Measurements from ENCODE around the gene ABI3BP.

The ABI3BP gene

GRCh38 chr3:100708644-100708988 is 284.6 kb downstream of the ABI3BP start:
- peak overlapping the region; percentile 84 to 99 (median 96) for H3K27ac Mint-ChIP-seq
- H3K4me1 Mint-ChIP-seq: peaks cover 33% of the 10 kb centered on the region
- peaks cover 10% of the 10 kb centered on the region for H3K9me3 Mint-ChIP-seq
- TF ChIP-seq, protein P1, sequence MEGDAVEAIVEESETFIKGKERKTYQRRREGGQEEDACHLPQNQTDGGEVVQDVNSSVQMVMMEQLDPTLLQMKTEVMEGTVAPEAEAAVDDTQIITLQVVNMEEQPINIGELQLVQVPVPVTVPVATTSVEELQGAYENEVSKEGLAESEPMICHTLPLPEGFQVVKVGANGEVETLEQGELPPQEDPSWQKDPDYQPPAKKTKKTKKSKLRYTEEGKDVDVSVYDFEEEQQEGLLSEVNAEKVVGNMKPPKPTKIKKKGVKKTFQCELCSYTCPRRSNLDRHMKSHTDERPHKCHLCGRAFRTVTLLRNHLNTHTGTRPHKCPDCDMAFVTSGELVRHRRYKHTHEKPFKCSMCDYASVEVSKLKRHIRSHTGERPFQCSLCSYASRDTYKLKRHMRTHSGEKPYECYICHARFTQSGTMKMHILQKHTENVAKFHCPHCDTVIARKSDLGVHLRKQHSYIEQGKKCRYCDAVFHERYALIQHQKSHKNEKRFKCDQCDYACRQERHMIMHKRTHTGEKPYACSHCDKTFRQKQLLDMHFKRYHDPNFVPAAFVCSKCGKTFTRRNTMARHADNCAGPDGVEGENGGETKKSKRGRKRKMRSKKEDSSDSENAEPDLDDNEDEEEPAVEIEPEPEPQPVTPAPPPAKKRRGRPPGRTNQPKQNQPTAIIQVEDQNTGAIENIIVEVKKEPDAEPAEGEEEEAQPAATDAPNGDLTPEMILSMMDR (IDR thresholded peaks at IDR 0.05; ENCODE audit: unreplicated experiment in 3 of 3): no peak
- H3K4me3 Mint-ChIP-seq: peak overlapping the region; percentile 89 to 93 (median 91)
- H3K27me3 Mint-ChIP-seq (ENCODE audit: low read depth): peaks cover 33% of the 10 kb centered on the region
- H3K36me3 Mint-ChIP-seq (ENCODE audit: low read depth): peaks cover 26% of the 10 kb centered on the region

DNA sequence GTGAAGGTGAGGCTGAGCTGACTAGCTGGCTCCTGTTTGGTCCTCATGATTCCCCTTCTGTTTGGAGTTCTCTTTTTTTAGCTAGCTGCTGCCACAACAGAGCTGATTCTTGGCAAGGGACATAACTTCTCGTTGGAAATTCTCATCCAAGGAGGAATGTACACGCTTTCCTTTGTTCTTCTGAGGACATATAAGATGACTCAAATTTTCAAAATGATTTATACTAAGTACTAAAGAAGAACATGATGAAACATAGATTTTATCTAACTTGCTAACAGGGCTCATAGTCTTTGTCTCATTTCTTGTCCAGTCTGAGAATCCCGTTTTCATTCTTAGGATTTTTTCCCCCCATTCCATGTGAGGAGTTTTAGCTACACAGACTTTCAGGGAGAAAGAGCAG is 286.9 kb downstream of the ABI3BP start:
- H3K9me3 Mint-ChIP-seq: peaks cover 8% of the 10 kb centered on the region
- TF ChIP-seq, protein P1 (IDR thresholded peaks at IDR 0.05; ENCODE audit: unreplicated experiment in 3 of 3): no peak
- H3K4me1 Mint-ChIP-seq: peaks cover 14% of the 10 kb centered on the region
- no peak overlapping the region for H3K4me3 Mint-ChIP-seq
- no peak overlapping the region for H3K27ac Mint-ChIP-seq
- H3K36me3 Mint-ChIP-seq (ENCODE audit: low read depth): peaks cover 6% of the 10 kb centered on the region
- H3K27me3 Mint-ChIP-seq (ENCODE audit: low read depth): peaks cover 33% of the 10 kb centered on the region

- H3K4me1 Mint-ChIP-seq: peaks cover 3% of the 10 kb centered on the region
- H3K9me3 Mint-ChIP-seq: peaks cover 3% of the 10 kb centered on the region
- TF ChIP-seq, protein P1 (IDR thresholded peaks at IDR 0.05; ENCODE audit: unreplicated experiment in 3 of 3): no peak
- no peak overlapping the region for H3K4me3 Mint-ChIP-seq
- H3K27me3 Mint-ChIP-seq (ENCODE audit: low read depth): peaks cover 32% of the 10 kb centered on the region
- H3K27ac Mint-ChIP-seq: no peak overlapping the region
- H3K36me3 Mint-ChIP-seq (ENCODE audit: low read depth): no peaks in the 10 kb centered on the region
Observed at GRCh38 chr3:100703865-100704264, 289.4 kb downstream of the ABI3BP start.

GRCh38 chr3:100702980-100703345 is 290.3 kb downstream of the ABI3BP start:
- peaks cover 29% of the 10 kb centered on the region for H3K27me3 Mint-ChIP-seq (ENCODE audit: low read depth)
- H3K9me3 Mint-ChIP-seq: no peaks in the 10 kb centered on the region
- TF ChIP-seq, protein P1 (IDR thresholded peaks at IDR 0.05; ENCODE audit: unreplicated experiment in 3 of 3): no peak

DNA sequence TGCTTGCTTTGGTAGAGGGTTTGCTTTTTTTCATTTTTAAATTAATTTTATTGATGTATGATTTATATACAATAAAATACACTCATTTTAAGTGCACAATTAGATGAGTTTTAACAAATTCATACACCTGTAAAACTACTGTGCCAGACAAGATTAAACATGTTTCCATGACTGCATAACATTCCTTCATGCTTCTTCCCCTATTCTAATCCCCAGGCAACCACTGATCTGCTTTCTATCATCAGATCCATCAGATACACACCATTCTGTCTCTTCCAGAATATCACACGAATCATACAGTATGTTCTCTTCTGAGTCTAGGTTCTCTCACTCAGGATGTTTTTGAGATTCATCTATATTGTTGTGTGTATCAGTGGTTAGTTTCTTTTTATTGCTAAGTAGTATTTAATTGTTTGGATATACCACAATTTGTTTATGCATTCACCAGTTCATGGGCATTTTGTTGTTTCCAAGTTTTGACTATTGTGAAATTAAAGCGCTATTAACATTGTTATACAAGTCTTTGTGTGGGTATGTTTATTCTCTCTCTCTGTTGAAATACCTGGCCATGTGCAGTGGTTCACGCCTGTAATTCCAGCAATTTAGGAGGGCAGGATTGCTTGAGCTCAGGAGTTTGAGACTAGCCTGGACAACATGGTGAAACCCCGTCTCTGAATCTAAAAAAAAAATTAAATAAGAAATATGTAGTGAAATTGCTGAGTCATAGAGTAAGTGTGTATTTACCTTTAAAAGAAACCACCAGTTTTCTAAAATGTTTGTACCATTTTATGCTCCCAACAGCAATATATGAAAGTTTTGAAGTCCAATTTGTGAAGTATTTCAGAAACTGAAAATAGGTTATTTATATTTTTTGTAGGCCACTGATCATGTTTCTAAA is 290.9 kb downstream of the ABI3BP start:
- H3K36me3 Mint-ChIP-seq (ENCODE audit: low read depth): no peaks in the 10 kb centered on the region
- H3K27me3 Mint-ChIP-seq (ENCODE audit: low read depth): peaks cover 24% of the 10 kb centered on the region
- TF ChIP-seq, protein P1 (IDR thresholded peaks at IDR 0.05; ENCODE audit: unreplicated experiment in 3 of 3): no peak
- H3K27ac Mint-ChIP-seq: no peak overlapping the region
- no peaks in the 10 kb centered on the region for H3K4me1 Mint-ChIP-seq
- H3K4me3 Mint-ChIP-seq: no peak overlapping the region
- no peaks in the 10 kb centered on the region for H3K9me3 Mint-ChIP-seq

More at GRCh38 chr3:100702980-100703345, 290.3 kb downstream of the ABI3BP start:
- no peak overlapping the region for H3K4me3 Mint-ChIP-seq
- no peaks in the 10 kb centered on the region for H3K4me1 Mint-ChIP-seq
- H3K36me3 Mint-ChIP-seq (ENCODE audit: low read depth): no peaks in the 10 kb centered on the region
- H3K27ac Mint-ChIP-seq: no peak overlapping the region

- Mint-ChIP-seq H3K36me3 (ENCODE audit: low read depth) (no peaks in the 10 kb centered on the region), H3K9me3 (no peaks in the 10 kb centered on the region), H3K4me3 (no peak overlapping the region), H3K4me1 (peaks cover 6% of the 10 kb centered on the region), H3K27me3 (ENCODE audit: low read depth) (peaks cover 8% of the 10 kb centered on the region), H3K27ac (no peak overlapping the region)
- TF ChIP-seq, protein P1 (IDR thresholded peaks at IDR 0.05; ENCODE audit: unreplicated experiment in 3 of 3): no peak
Observed at GRCh38 chr3:100700708-100701107, 292.5 kb downstream of the ABI3BP start.
